ENCODE measurements around the gene FRRS1L. TPM values are rescaled to one million over a fixed set of nuclear protein-coding genes. Genes with fewer than 3 reads are reported as not detected.

The FRRS1L gene
- total and polyA plus RNA-seq, 9 donors = 8.3 to 49.8 (median 27.5) TPM

GRCh38 chr9:109124121-109124520, 42.9 kb downstream of the FRRS1L start:
- intact Hi-C loops (cut with DNase I) = no loop called here
- Histone ChIP-seq H3K27ac (no peak overlapping the region), H3K27me3 (no peaks in the 10 kb centered on the region), H3K36me3 (no peaks in the 10 kb centered on the region), H3K4me1 (ENCODE audit: insufficient read depth) (peaks cover 2% of the 10 kb centered on the region), H3K4me3 (no peak overlapping the region), H3K9me3 (no peaks in the 10 kb centered on the region)
- no peak for TF ChIP-seq EP300 (IDR thresholded peaks at IDR 0.05)
- no peak for TF ChIP-seq POLR2A (IDR thresholded peaks at IDR 0.05)
- no peak for TF ChIP-seq CTCF (IDR thresholded peaks at IDR 0.05)
- WGBS, 3 donors = 53 to 67% (median 65%) methylated on average over 2 of the region's 2 CpGs
- DNase-seq = no peak

- no peaks in the 10 kb centered on the region for H3K27me3 ChIP-seq
- peaks cover 2% of the 10 kb centered on the region for H3K4me1 ChIP-seq (ENCODE audit: insufficient read depth)
- H3K4me3 ChIP-seq = no peak overlapping the region
- WGBS, 3 donors = 81 to 83% (median 81%) methylated on average over 12 of the region's 12 CpGs
- no peaks in the 10 kb centered on the region for H3K9me3 ChIP-seq
- no peaks in the 10 kb centered on the region for H3K36me3 ChIP-seq
- intact Hi-C loops (cut with DNase I) = no loop called here
- DNase-seq = no peak
- TF ChIP-seq EP300 (IDR thresholded peaks at IDR 0.05) (no peak), CTCF (IDR thresholded peaks at IDR 0.05) (no peak), POLR2A (IDR thresholded peaks at IDR 0.05) (no peak)
- H3K27ac ChIP-seq = no peak overlapping the region
These were observed 44.1 kb downstream of the FRRS1L start for GRCh38 chr9:109122726-109123621.

- Histone ChIP-seq H3K27ac (no peak overlapping the region), H3K4me1 (ENCODE audit: insufficient read depth) (peaks cover 9% of the 10 kb centered on the region), H3K36me3 (no peaks in the 10 kb centered on the region), H3K27me3 (no peaks in the 10 kb centered on the region), H3K9me3 (no peaks in the 10 kb centered on the region), H3K4me3 (no peak overlapping the region)
- intact Hi-C loops (cut with DNase I) = no loop called here
- DNase-seq = no peak
- WGBS, 3 donors = 71 to 77% (median 72%) methylated on average over 11 of the region's 11 CpGs
- TF ChIP-seq POLR2A (IDR thresholded peaks at IDR 0.05) (no peak), CTCF (IDR thresholded peaks at IDR 0.05) (no peak), EP300 (IDR thresholded peaks at IDR 0.05) (no peak)
These were observed 45.7 kb downstream of the FRRS1L start for GRCh38 chr9:109121232-109121796.

- DNase-seq = no peak
- intact Hi-C loops (cut with DNase I) = no loop called here
- Histone ChIP-seq H3K36me3 (no peaks in the 10 kb centered on the region), H3K27me3 (no peaks in the 10 kb centered on the region), H3K4me3 (no peak overlapping the region), H3K9me3 (no peaks in the 10 kb centered on the region), H3K27ac (no peak overlapping the region), H3K4me1 (ENCODE audit: insufficient read depth) (peaks cover 14% of the 10 kb centered on the region)
- WGBS, 3 donors = 24 to 28% (median 27%) methylated on average over 13 of the region's 13 CpGs
- TF ChIP-seq EP300 (IDR thresholded peaks at IDR 0.05) = no peak
- TF ChIP-seq CTCF (IDR thresholded peaks at IDR 0.05) = no peak
- TF ChIP-seq POLR2A (IDR thresholded peaks at IDR 0.05) = no peak
These were observed 46.8 kb downstream of the FRRS1L start for GRCh38 chr9:109120204-109120789.

Data from ovary (tissue), 9 donors.